Panc1 (cell line): ENCODE measurements around the gene SH3PXD2A.

Source experiments
- CTCF ChIP-seq: fragments of 450-650 bp; IDR thresholded peaks from 2 replicates; pipeline ENCODE4 v1.5.1; 2017; ENCODE audit warnings: mild to moderate bottlenecking
- POLR2AphosphoS5 ChIP-seq: IDR thresholded peaks from 2 replicates; pipeline ENCODE4 v1.6.1; 2012; ENCODE audit warnings: mild to moderate bottlenecking, low read depth, low read length, moderate library complexity
- TCF7L2 ChIP-seq: IDR thresholded peaks from 2 replicates; pipeline ENCODE4 v1.6.1; 2011; ENCODE audit warnings: mild to moderate bottlenecking, low read depth, low read length, inconsistent platforms
- TF ChIP-seq, protein P1 (sequence below), 2 experiments: IDR thresholded peaks; 2 replicates each; pipeline ENCODE4 v1.6.1; 2011 to 2012; ENCODE audit warnings: low read depth in 2 of 2, control low read depth in 1 of 2, low read length in 1 of 2, mild to moderate bottlenecking in 1 of 2, moderate library complexity in 1 of 2; ENCODE audit not compliant: insufficient read depth in 1 of 2

- TF ChIP-seq CTCF (no peak), POLR2AphosphoS5 (no peak), TCF7L2 (no peak)
- TF ChIP-seq, protein P1, sequence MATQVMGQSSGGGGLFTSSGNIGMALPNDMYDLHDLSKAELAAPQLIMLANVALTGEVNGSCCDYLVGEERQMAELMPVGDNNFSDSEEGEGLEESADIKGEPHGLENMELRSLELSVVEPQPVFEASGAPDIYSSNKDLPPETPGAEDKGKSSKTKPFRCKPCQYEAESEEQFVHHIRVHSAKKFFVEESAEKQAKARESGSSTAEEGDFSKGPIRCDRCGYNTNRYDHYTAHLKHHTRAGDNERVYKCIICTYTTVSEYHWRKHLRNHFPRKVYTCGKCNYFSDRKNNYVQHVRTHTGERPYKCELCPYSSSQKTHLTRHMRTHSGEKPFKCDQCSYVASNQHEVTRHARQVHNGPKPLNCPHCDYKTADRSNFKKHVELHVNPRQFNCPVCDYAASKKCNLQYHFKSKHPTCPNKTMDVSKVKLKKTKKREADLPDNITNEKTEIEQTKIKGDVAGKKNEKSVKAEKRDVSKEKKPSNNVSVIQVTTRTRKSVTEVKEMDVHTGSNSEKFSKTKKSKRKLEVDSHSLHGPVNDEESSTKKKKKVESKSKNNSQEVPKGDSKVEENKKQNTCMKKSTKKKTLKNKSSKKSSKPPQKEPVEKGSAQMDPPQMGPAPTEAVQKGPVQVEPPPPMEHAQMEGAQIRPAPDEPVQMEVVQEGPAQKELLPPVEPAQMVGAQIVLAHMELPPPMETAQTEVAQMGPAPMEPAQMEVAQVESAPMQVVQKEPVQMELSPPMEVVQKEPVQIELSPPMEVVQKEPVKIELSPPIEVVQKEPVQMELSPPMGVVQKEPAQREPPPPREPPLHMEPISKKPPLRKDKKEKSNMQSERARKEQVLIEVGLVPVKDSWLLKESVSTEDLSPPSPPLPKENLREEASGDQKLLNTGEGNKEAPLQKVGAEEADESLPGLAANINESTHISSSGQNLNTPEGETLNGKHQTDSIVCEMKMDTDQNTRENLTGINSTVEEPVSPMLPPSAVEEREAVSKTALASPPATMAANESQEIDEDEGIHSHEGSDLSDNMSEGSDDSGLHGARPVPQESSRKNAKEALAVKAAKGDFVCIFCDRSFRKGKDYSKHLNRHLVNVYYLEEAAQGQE (IDR thresholded peaks at IDR 0.05; ENCODE audit: insufficient read depth in 1 of 2, low read depth in 2 of 2, low read length in 1 of 2), result no peak
Measured at GRCh38 chr10:103797857-103798256, 57.5 kb downstream of the SH3PXD2A start.
